Measurements from ENCODE around the gene CECR2.
"Not testable (repeated sequence)": the region's sequence is repeated elsewhere in the genome, so short reads cannot be mapped to it uniquely, and the experiment has no call there.

Gene CECR2

GRCh38 chr22:17513612-17514011 is 144.4 kb downstream of the CECR2 start:
- no peak for DNase-seq (ENCODE audit: low spot score)

- no peak for DNase-seq (ENCODE audit: low spot score)
These were observed 144.8 kb downstream of the CECR2 start for GRCh38 chr22:17514084-17514483.

- no peak for DNase-seq (ENCODE audit: low spot score)
These were observed 149.1 kb downstream of the CECR2 start for GRCh38 chr22:17518406-17518805.

GRCh38 chr22:17521971-17522370 is 152.7 kb downstream of the CECR2 start:
- not testable (repeated sequence) for DNase-seq (ENCODE audit: low spot score)

- no peak for DNase-seq (ENCODE audit: low spot score)
These were observed 154.7 kb downstream of the CECR2 start for GRCh38 chr22:17523925-17524324.

- DNase-seq (ENCODE audit: low spot score), result no peak
These were observed 167.0 kb downstream of the CECR2 start for GRCh38 chr22:17536269-17536668.

- no peak for DNase-seq (ENCODE audit: low spot score)
These were observed 167.9 kb downstream of the CECR2 start for GRCh38 chr22:17537155-17537554.

GRCh38 chr22:17540481-17540880 is 171.2 kb downstream of the CECR2 start:
- DNase-seq (ENCODE audit: low spot score), result no peak

GRCh38 chr22:17541476-17541875 is 172.2 kb downstream of the CECR2 start:
- no peak for DNase-seq (ENCODE audit: low spot score)

- DNase-seq (ENCODE audit: low spot score), result no peak
These were observed 173.2 kb downstream of the CECR2 start for GRCh38 chr22:17542452-17542851.

GRCh38 chr22:17548010-17548755 is 178.9 kb downstream of the CECR2 start:
- no peak for DNase-seq (ENCODE audit: low spot score)

GRCh38 chr22:17548756-17549035 is 179.4 kb downstream of the CECR2 start:
- DNase-seq (ENCODE audit: low spot score), result no peak

GRCh38 chr22:17549183-17549582 is 179.9 kb downstream of the CECR2 start:
- no peak for DNase-seq (ENCODE audit: low spot score)

GRCh38 chr22:17549655-17550054 is 180.4 kb downstream of the CECR2 start:
- no peak for DNase-seq (ENCODE audit: low spot score)

GRCh38 chr22:17552737-17553136 is 183.5 kb downstream of the CECR2 start:
- no peak for DNase-seq (ENCODE audit: low spot score)

GRCh38 chr22:17554814-17555213 is 185.6 kb downstream of the CECR2 start:
- no peak for DNase-seq (ENCODE audit: low spot score)

- DNase-seq (ENCODE audit: low spot score), result no peak
These were observed 189.9 kb downstream of the CECR2 start for GRCh38 chr22:17559188-17559587.

- DNase-seq (ENCODE audit: low spot score), result no peak
These were observed 193.9 kb downstream of the CECR2 start, which contains the start of gene SLC25A18 for GRCh38 chr22:17562906-17563870. Gene SLC25A18 (plus strand): TSS chr22:17563498. CDS start chr22:17579945, 16,447 bp downstream.

GRCh38 chr22:17563936-17564391 is 194.7 kb downstream of the CECR2 start:
- DNase-seq (ENCODE audit: low spot score), result no peak

GRCh38 chr22:17566016-17566687 is 196.9 kb downstream of the CECR2 start:
- DNase-seq (ENCODE audit: low spot score), result not testable (repeated sequence)

- DNase-seq (ENCODE audit: low spot score), result no peak
These were observed 197.5 kb downstream of the CECR2 start for GRCh38 chr22:17566776-17567175.

GRCh38 chr22:17569971-17570511 is 200.8 kb downstream of the CECR2 start:
- DNase-seq (ENCODE audit: low spot score), result no peak

Data from hepatic stellate cell (primary cell).